Activated CD4-positive, alpha-beta memory T cell treated with anti-CD3 and anti-CD28 coated beads for 36 hours (primary cell): Measurements from ENCODE around the gene VAC14. TPM values are rescaled to one million over a fixed set of nuclear protein-coding genes. Genes with fewer than 3 reads are reported as not detected.
"Not testable (repeated sequence)": the region's sequence is repeated elsewhere in the genome, so short reads cannot be mapped to it uniquely, and the experiment has no call there.

Experiments
- CTCF ChIA-PET: fragments of 350-600 bp; sonication (Branson Sonifier 250); formaldehyde crosslinking; loops from one replicate; lab custom pipeline; 2021; ENCODE audit warnings: antibody characterized with exemption, inconsistent platforms; lab: Charles Lee
- POLR2A ChIA-PET: fragments of 350-600 bp; sonication (Branson Sonifier 250); formaldehyde crosslinking; loops from one replicate; lab custom pipeline; 2021; ENCODE audit warnings: antibody characterized with exemption; lab: Charles Lee
- DNase-seq: peaks from one replicate; pipeline ENCODE4 v3.0.0-alpha.2; 2020
- H3K27ac Mint-ChIP-seq: one replicate; pipeline ENCODE4 v1.8.0; 2021; ENCODE audit warnings: mixed read lengths
- H3K27me3 Mint-ChIP-seq: one replicate; pipeline ENCODE4 v1.8.0; 2021; ENCODE audit warnings: mixed read lengths
- H3K36me3 Mint-ChIP-seq: one replicate; pipeline ENCODE4 v1.8.0; 2021; ENCODE audit warnings: mixed read lengths
- H3K4me1 Mint-ChIP-seq: one replicate; pipeline ENCODE4 v1.8.0; 2021; ENCODE audit warnings: low read depth, mixed read lengths
- H3K4me3 Mint-ChIP-seq: one replicate; pipeline ENCODE4 v1.8.0; 2021; ENCODE audit warnings: mild to moderate bottlenecking, mixed read lengths
- H3K9me3 Mint-ChIP-seq: one replicate; pipeline ENCODE4 v1.8.0; 2021; ENCODE audit warnings: mixed read lengths
- intact Hi-C: fragments of 100-400 bp; cut with micrococcal nuclease; formaldehyde crosslinking; loops from one replicate; pipeline ENCODE4 v1.15.1; 2023
- total RNA-seq, 2 experiments: library from RNA; stranded (reverse); gene quantifications; one replicate each; pipeline ENCODE4 v1.2.3, GENCODE V29; 2021

The VAC14 gene
- total RNA-seq, 2 experiments from 2014 or later: 22.2 to 25.0 TPM

- no peak for DNase-seq
- H3K4me1 Mint-ChIP-seq: no peaks in the 10 kb centered on the region
- H3K36me3 Mint-ChIP-seq: no peaks in the 10 kb centered on the region
- ChIA-PET POLR2A (no interaction called here), CTCF (no interaction called here)
- no peaks in the 10 kb centered on the region for H3K27me3 Mint-ChIP-seq
- no peak overlapping the region for H3K27ac Mint-ChIP-seq
- H3K4me3 Mint-ChIP-seq: no peak overlapping the region
- H3K9me3 Mint-ChIP-seq: no peaks in the 10 kb centered on the region
- intact Hi-C loops: loop anchor here (5.0 kb wide), 1 partner anchor 685 kb away; no protein-coding TSS in a partner anchor
These were observed 124.1 kb downstream of the VAC14 start for GRCh38 chr16:70676675-70677498.

DNA sequence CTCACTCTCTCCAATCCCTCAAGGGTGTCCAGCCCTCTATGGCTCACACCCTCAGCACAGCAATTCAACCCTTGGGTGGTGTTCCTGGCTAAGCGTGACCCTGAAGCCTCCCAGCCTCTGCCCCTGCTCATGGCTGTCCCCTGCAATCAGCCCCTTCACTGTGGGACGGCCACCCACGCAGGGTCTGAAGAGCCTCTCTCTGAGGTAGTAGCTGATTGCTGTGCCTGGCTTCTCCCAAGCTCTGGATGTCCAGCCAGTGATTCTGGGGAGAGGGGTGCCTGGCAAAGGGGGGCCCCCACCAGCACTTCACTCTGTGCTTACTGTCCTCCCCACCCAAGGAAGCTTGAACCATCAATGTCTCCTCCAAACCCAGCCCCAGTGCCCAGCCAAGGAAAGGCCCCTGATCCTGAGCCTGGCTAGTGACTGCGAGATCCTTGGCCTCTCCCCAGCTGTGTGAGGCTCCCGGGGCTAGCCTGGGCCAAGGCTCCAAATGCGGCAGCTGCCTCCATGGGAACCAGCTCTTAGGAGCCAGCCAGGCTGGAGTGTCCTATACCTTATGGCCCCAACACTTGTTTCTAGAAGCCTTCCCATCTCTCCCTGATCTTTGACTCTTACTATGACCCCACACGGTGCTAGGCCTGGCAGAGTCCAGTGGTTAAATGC is 125.0 kb downstream of the VAC14 start:
- Mint-ChIP-seq H3K27me3 (no peaks in the 10 kb centered on the region), H3K36me3 (no peaks in the 10 kb centered on the region), H3K4me1 (no peaks in the 10 kb centered on the region), H3K9me3 (no peaks in the 10 kb centered on the region), H3K27ac (no peak overlapping the region), H3K4me3 (no peak overlapping the region)
- no peak for DNase-seq
- ChIA-PET CTCF (no interaction called here), POLR2A (no interaction called here)
- intact Hi-C loops: loop anchor here (5.0 kb wide), 1 partner anchor 686 kb away; no protein-coding TSS in a partner anchor

DNA sequence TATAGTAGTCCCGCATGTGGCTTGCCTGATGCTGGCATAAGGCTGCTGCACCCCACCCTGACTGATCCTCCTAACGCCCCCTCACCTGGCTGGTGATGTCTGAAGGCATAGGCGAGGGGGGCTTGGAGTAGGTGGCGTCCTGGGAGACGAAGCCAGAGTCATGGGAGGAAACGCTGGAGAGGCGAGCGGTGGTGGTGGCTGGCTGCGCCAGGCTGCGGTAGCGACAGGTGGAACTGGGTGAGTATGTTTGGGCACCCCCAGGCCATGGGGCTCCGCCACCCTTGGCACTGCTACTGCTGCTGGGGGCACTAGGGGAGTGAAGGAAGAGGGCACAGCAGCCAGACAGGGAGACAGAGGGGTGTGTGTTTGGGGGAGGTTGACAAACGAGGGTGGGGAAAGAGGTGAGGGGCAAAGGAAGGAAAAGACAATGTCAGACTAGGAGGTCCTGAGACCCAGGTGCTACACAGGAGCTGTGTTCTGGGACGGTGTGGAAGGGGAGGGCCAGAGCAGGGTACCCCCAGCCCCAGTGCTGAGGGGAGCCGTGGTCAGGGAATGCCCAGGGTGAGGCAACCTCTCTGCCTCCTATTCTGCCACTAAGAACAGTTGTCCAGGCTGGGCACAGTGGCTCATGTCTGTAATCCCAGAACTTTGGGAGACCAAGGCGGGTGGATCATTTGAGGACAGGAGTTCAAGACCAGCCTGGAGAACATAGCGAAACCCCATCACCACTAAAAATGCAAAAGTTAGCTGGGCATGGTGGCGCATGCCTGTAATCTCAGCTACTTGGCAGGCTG is 126.5 kb downstream of the VAC14 start:
- ChIA-PET POLR2A (no interaction called here), CTCF (no interaction called here)
- Mint-ChIP-seq H3K27me3 (no peaks in the 10 kb centered on the region), H3K4me3 (no peak overlapping the region), H3K4me1 (no peaks in the 10 kb centered on the region), H3K9me3 (no peaks in the 10 kb centered on the region), H3K36me3 (no peaks in the 10 kb centered on the region), H3K27ac (no peak overlapping the region)
- no peak for DNase-seq
- intact Hi-C loops: loop anchor here (5.0 kb wide), 1 partner anchor 688 kb away; no protein-coding TSS in a partner anchor

- intact Hi-C loops, POLR2A ChIA-PET, H3K27ac Mint-ChIP-seq, H3K27me3 Mint-ChIP-seq, H3K4me3 Mint-ChIP-seq, CTCF ChIA-PET, H3K9me3 Mint-ChIP-seq, H3K4me1 Mint-ChIP-seq, H3K36me3 Mint-ChIP-seq, DNase-seq: not testable (repeated sequence)
These were observed 130.0 kb downstream of the VAC14 start for GRCh38 chr16:70670938-70671337.

DNA sequence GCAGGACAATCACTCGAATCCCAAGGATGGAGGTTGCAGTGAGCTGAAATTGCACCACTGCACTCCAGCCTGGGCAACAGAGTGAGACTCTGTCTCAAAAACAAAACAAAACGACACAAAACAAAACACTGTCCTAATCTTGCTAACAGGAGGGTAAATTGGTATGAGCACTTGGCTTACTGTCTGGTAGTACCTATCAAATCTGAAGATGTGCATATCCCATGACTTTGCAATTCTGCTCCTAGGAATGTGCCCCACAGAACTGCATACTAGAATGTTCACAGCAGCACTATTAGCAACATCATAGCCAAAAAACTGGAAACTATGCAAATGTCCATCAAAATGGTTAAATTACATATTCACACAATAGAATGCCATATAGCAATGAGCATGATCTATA is 130.8 kb downstream of the VAC14 start:
- no peak for DNase-seq
- no peaks in the 10 kb centered on the region for H3K27me3 Mint-ChIP-seq
- H3K36me3 Mint-ChIP-seq: no peaks in the 10 kb centered on the region
- POLR2A ChIA-PET: no interaction called here
- H3K27ac Mint-ChIP-seq: no peak overlapping the region
- CTCF ChIA-PET: no interaction called here
- no peaks in the 10 kb centered on the region for H3K4me1 Mint-ChIP-seq
- intact Hi-C loops: no loop called here
- no peaks in the 10 kb centered on the region for H3K9me3 Mint-ChIP-seq
- no peak overlapping the region for H3K4me3 Mint-ChIP-seq

DNA sequence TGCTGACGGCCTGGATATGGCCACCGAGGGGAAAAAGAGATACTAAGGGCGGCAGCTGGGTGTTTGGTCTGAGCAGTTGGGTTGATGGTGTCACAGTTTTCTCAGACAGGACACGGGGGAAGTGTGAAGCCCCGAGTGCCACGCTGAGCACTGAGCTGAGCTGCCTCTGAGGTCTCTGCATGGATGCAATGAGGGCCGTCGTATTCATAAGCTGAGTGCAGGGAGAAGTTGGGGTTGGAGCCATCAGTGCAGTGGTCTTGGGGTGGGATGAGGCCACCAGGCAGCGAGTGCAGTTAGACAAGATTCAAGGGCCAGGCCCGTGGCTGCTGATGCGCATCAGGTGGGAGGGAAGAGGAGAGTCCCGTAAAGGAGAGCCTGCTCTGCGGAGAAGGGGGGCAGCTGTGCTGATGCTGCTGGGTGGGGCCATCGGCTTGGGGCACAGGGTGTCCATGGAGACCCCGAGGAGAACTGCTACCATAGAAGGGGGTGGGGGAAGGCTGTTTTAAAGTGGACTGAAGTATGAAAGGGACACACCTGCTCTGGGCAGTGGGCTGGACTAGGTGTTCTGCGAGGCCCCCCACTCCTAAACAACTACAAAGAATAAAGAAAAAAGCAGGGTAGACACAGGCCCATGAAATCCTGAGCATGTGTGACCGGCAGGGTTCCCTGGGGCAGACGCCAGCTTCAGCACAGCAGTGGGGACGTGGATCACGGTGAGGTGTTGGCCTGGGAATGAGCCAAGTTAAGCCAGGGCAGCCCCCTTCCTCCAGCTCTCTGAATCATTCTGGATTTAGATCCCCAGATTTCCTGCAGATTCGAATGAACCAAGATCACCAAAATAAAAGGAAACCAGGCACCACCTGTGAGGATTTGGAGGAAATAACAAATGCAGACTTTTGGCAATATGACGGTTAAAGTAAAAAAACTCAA is 134.9 kb downstream of the VAC14 start:
- Mint-ChIP-seq H3K4me1 (no peaks in the 10 kb centered on the region), H3K36me3 (no peaks in the 10 kb centered on the region), H3K27me3 (no peaks in the 10 kb centered on the region), H3K4me3 (no peak overlapping the region), H3K9me3 (no peaks in the 10 kb centered on the region), H3K27ac (no peak overlapping the region)
- ChIA-PET POLR2A (no interaction called here), CTCF (interaction anchor here (1.4 to 1.8 kb wide), 2 partner anchors 11 to 13 kb away, joined by 3 to 4 read pairs; no protein-coding TSS in a partner anchor)
- DNase-seq: no peak
- intact Hi-C loops: no loop called here

DNA sequence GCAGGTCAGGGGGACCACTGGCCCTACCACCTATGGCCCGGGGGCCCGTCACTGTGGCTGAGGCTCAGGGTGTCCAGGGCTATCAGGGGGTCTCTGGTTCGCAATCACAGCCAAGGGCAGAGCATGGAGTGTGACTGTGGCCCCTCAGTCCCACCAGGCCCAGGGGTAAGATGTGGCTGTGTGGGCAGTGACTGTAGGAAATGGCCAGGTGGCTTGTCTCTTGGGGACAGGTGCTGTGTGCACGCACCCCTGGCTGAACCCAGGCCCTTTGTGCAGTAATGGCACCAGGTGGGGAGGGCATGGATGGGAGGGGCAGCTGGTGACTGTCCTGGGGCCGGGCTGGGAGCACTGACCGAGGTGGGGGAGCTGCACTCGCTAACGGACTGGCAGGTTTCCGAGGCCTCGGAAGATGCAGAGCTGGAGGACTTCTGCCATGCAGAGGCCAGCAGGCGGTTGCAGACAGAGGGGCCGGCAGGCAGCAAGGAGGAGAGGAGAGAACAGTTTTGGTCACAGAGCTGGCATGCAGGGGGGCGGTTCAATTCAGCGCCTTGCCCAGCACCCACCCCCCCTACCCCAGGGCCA is 135.8 kb downstream of the VAC14 start:
- Mint-ChIP-seq H3K4me3 (no peak overlapping the region), H3K4me1 (no peaks in the 10 kb centered on the region), H3K27ac (no peak overlapping the region), H3K9me3 (no peaks in the 10 kb centered on the region), H3K27me3 (no peaks in the 10 kb centered on the region), H3K36me3 (no peaks in the 10 kb centered on the region)
- DNase-seq: no peak
- POLR2A ChIA-PET: no interaction called here
- CTCF ChIA-PET: interaction anchor here (1.8 kb wide), 1 partner anchor 10 kb away, joined by 4 read pairs; no protein-coding TSS in a partner anchor
- intact Hi-C loops: no loop called here

GRCh38 chr16:70664325-70665112 is 136.4 kb downstream of the VAC14 start:
- Mint-ChIP-seq H3K36me3 (no peaks in the 10 kb centered on the region), H3K27me3 (no peaks in the 10 kb centered on the region), H3K4me3 (no peak overlapping the region), H3K4me1 (no peaks in the 10 kb centered on the region), H3K9me3 (no peaks in the 10 kb centered on the region), H3K27ac (no peak overlapping the region)
- no peak for DNase-seq
- CTCF ChIA-PET: no interaction called here
- intact Hi-C loops: no loop called here
- POLR2A ChIA-PET: no interaction called here

DNA sequence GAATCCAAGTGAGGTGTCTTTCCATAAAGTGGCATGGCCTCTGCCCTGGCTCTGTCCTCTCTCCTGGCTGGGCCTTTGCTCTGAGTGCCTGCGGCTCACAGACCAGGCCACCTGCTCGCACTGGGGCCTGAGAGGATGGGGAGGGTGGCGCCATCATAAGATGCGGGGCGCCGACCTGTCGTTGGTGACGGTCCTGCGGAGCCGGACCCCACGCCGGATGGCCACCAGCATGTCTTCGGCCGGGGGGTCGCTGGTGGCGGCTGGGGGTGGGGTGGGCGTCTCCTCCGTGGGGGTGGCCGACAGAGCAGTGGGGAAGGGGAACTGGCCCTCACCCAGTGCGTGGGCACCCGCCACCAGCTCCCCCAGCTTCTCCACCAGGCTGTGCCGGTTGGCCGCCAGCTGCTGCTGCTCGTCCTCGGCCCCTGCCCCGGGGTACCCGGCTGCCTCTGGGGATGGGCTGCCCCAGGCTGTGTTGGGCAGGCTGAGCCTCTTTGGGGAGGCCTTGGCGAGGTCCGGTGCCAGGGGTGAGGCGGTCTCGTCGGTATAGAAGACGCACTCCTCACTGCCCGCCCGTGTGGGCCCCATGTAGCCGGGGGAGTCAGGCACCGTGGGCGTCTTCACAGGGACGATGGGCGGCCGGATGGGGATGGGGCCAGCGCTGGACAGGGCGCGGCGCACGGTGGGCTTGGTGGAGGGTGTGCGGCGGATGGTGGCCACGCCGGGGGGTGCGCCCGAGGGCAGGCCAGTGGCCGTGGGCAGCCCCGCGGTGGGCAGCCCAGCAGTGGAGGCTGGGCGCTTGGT is 137.2 kb downstream of the VAC14 start:
- CTCF ChIA-PET: no interaction called here
- Mint-ChIP-seq H3K9me3 (no peaks in the 10 kb centered on the region), H3K36me3 (no peaks in the 10 kb centered on the region), H3K27me3 (no peaks in the 10 kb centered on the region), H3K4me1 (no peaks in the 10 kb centered on the region), H3K27ac (no peak overlapping the region), H3K4me3 (no peak overlapping the region)
- no peak for DNase-seq
- POLR2A ChIA-PET: no interaction called here
- intact Hi-C loops: no loop called here

DNA sequence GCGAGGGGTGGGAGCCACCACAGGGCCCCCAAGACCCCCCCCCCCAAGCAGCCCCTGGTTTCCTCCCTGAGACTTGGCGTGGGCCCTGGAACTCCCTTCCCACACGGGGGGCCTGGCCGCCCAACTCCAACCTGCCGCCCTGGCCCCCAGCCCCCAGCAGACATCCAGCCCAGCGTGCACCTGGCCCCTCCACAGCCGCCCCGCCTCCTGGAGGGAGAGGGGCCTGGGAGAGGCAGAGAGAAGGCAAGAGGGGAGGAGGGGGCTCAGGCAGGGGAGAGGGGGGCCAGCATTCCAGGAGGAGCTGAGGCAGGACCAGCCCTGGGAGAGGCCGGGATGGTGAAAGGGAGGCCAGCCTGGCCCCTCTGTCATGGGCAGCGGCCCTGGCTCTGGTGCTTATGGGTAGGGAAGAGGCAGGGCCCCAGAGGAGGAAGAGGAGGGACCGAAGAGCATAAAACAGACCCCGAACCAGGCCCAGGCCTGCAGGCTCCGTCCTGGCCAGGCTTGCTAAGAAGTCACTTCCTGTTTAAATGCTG is 137.9 kb downstream of the VAC14 start:
- POLR2A ChIA-PET: no interaction called here
- CTCF ChIA-PET: interaction anchor here (1.1 kb wide), 1 partner anchor 9 kb away, joined by 4 read pairs; no protein-coding TSS in a partner anchor
- Mint-ChIP-seq H3K27me3 (no peaks in the 10 kb centered on the region), H3K36me3 (no peaks in the 10 kb centered on the region), H3K9me3 (no peaks in the 10 kb centered on the region), H3K27ac (no peak overlapping the region), H3K4me1 (no peaks in the 10 kb centered on the region), H3K4me3 (no peak overlapping the region)
- DNase-seq: no peak
- intact Hi-C loops: no loop called here
